Activated naive CD4-positive, alpha-beta T cell treated with anti-CD3 and anti-CD28 coated beads, Interleukin-2, amount 50 U/mL, for 16 hours (primary cell): Measurements from ENCODE around the gene IAPP.
"Not testable (repeated sequence)": the region's sequence is repeated elsewhere in the genome, so short reads cannot be mapped to it uniquely, and the experiment has no call there.

ENCODE experiments used
- DNase-seq: peaks from one replicate; pipeline ENCODE4 v3.0.0-alpha.2; 2020

IAPP gene

DNA sequence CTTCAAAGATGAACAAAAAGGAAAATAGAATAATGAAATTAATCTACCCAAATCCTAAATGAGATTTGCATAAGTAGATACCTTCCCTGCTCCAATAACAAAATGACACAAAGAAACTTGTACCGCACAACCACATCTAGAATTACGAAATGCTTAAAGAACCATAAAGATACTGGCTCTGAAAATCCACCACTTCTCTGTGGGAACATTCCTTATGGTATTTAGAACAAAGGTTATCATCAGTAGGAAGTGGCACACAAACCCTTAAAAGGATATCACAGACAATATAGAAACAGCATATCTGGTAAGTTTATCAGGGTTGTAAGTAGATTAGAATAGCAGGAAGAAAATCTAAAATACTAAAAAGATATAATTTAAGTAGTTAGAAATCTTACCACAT, 11.6 kb downstream of the IAPP start:
- DNase-seq, result no peak

DNA sequence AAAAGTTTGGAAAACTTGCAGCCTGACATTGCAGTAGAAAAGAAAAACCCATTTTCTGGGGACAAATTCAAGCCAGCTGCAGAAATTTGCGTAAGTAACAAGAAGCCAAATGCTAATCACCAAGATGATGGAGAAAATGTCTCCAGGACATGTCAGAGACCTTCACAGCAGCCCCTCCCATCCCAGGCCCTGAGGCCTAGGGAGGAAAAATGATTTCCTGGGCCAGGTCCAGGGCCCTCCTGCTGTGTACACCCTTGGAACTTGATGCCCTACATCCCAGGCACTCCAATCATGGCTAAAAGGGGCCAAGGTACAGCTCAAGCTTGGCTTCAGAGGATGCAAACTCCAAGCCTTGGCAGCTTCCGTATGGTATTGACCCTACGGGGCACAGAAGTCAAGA, 14.5 kb downstream of the IAPP start:
- no peak for DNase-seq

DNA sequence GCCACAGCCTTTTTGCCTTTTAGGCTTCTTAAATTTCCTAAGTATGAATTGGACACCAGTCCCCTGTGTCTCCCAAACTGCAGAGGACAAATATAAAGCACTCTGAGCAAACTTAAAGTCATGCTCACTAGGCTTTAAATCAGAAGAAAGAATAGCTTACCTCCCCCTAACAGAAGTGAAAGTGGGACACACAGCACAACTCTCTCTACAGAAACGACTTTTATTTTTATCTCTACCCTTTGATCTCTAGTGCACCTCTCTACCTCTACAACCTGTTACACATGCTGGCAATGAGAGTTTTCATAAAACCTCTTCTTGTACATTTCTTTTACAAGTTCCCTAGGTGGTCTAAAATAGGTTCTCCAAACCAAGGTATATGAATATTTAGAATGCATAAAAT, 19.7 kb downstream of the IAPP start:
- DNase-seq, result no peak

DNA sequence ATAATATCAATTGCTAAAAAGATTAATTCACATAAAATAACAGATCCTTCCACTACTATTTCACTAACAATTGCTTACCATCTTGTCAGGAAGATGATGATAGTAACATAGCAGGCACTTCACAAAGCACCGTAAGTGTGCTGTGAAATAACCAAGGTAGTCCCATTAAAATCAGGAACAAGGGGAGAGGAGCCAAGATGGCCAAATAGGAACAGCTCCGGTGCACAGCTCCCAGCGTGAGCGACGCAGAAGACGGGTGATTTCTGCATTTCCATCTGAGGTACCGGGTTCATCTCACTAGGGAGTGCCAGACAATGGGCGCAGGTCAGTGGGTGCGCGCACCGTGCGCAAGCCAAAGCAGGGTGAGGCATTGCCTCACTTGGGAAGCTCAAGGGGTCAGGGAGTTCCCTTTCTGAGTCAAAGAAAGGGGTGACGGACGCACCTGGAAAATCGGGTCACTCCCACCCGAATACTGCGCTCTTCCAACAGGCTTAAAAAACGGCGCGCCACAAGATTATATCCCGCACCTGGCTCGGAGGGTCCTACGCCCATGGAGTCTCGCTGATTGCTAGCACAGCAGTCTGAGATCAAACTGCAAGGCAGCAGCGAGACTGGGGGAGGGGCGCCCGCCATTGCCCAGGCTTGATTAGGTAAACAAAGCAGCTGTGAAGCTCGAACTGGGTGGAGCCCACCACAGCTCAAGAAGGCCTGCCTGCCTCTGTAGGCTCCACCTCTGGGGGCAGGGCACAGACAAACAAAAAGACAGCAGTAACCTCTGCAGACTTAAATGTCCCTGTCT, 22.3 kb downstream of the IAPP start:
- DNase-seq, result not testable (repeated sequence)

DNA sequence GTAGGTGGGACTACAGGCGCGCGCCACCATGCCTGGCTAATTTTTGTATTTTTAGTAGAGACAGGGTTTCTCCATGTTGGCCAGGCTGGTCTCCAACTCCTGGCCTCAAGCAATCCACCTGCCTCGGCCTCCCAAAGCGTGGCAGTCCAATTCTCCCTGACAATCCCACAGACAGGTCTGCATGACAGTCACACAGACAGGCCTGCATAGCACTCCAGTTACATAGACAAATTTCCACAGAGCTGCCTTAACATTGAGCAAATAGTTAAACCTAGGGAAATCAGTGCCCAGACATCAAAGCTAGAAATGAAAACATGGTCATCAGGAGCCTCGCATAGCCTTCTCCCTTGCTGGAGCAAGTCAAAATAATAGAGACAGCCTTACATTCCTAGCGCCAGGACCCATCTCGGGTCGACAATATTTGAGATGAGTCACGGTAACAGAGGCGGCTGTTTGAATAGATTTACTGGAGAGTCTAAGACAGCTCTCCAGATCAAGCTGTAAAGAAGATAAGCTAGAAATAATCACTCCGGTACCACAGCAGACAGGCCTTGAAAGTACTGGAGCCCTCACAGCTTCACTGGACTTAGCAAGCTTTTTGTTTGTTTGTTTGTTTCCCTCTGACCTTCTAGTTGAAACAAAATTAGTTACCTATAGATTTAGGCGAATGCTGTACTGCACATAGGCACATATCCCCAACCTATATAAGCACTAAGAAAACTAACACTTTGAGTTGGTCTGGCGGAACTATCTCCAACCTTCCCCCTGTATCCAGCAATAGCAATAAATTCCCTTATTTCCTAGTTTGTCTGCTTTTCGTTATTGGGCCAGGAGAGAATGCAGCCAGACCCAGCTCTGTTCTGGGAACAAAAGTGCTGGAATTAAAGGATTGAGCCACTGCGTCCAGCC, 40.9 kb downstream of the IAPP start:
- no peak for DNase-seq

DNA sequence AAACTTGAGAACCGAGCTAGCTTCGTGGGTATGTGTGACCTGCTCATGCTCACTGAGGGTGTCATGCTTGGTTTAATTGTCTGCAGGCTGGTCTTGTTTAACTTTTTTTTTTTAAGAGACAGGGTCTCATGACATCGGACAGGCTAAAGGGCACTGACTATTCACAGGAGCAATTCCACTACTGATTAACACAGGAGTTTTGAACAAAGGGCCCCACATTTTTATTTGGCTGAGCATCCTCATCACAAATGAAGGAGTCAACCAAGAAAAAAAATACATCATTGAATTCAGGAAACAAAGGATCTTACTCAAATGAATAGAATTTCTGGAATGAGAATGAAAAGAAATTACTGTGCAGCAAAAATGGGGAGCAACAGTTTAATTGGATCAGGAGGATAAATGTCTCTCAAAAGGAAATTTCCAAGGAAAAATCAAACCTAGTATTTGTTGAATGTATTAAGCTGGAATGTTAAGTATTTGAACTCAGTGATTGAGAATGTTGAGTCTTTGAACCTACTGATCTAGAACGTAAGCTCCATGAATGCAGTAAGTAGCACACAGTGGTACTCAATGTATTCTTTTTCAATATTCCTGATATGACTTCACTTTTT, 43.9 kb downstream of the IAPP start:
- DNase-seq, result no peak

DNA sequence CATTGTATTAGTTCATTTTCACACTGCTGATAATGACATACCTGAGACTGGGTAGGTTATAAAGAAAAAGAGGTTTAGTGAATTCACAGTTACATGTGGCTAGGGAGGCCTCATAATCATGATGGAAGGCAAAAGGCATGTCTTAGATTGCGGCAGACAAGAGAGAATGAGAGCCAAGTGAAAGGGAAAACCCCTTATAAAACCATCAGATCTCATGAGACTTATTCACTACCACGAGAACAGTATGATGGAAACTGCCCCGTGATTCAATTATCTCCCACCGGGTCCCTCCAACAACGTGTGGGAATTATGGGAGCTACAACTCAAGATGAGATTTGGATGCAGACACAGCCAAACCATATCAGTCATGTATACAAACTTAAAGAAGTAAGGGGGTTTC, 45.7 kb downstream of the IAPP start:
- not testable (repeated sequence) for DNase-seq

DNA sequence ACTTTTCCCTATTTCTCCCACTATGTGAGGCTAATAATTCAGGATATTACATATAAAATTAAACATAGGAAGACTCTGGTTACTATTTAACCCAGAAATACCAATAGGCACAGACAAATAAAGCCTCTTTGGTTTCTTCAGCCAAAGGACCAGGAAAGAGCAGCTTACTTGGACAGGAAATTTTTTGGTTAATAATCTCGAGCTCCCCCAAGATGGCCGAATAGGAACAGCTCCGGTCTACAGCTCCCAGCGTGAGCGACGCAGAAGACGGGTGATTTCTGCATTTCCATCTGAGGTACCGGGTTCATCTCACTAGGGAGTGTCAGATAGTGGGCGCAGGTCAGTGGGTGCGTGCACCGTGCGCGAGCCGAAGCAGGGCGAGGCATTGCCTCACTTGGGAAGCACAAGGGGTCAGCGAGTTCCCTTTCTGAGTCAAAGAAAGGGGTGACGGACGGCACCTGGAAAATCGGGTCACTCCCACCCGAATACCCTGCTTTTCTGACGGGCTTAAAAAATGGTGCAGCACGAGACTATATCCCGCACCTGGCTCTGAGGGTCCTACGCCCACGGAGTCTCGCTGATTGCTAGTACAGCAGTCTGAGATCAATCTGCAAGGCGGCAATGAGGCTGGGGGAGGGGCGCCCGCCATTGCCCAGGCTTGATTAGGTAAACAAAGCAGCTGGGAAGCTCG, 46.5 kb downstream of the IAPP start:
- DNase-seq, result not testable (repeated sequence)

DNA sequence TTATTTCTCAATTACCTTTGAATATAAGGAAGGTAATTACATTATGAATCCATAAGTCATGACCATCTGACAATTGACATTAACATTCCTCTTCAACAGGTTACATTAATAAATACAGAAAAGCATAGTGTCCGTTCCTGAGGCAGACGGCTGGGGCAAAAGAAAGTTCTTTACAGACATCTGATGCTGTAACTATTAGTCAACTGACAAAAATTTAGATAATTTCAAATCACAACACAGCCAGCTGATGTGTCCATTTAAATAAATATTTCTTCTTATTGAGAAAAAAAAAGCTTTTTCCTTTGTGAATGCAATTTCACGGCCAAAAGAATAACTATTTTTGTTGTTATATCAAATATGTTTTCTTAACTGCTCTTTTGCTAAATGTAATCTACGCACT, 55.5 kb downstream of the IAPP start:
- no peak for DNase-seq
